ENCODE data around the gene TP53INP2.
A peak's percentile ranks its signal among the peaks of the same experiment; 100 is the strongest.

The TP53INP2 gene

GRCh38 chr20:34703424-34704176 is 544 bp upstream of the TP53INP2 start:
- peak overlapping the region; percentile 97 for H2AFZ ChIP-seq (ENCODE audit: low read length)
- TF ChIP-seq CTCF (IDR thresholded peaks at IDR 0.05; ENCODE audit: low read length), result no peak
- TF ChIP-seq EZH2phosphoT487 (IDR thresholded peaks at IDR 0.05; ENCODE audit: low read length), result no peak
- TF ChIP-seq EZH2 (optimal IDR thresholded peaks at IDR 0.05; ENCODE audit: low read depth, low read length), result no peak
- H3K36me3 ChIP-seq (replicated peaks; ENCODE audit: insufficient read depth, low read length), result no peaks in the 10 kb centered on the region
- H3K4me1 ChIP-seq (ENCODE audit: low read length), result peaks cover 7% of the 10 kb centered on the region; the same call in 1 of the 2 replicates
- peak overlapping the region; percentile 83 for H3K9ac ChIP-seq (ENCODE audit: low read length)
- H4K20me1 ChIP-seq (ENCODE audit: insufficient read depth, low read length), result no peaks in the 10 kb centered on the region
- H3K79me2 ChIP-seq (ENCODE audit: low read length), result no peaks in the 10 kb centered on the region
- peak overlapping the region; percentile 63; the same call in 1 of the 2 replicates for H3K27ac ChIP-seq (ENCODE audit: low read length)
- peak; percentile 30 for DNase-seq
- peak overlapping the region; percentile 89 for H3K4me3 ChIP-seq (ENCODE audit: low read length)
- H3F3A ChIP-seq (ENCODE audit: insufficient read depth, low read length), result peaks cover 13% of the 10 kb centered on the region; the same call in 1 of the 2 replicates
- no peaks in the 10 kb centered on the region for H3K27me3 ChIP-seq (replicated peaks; ENCODE audit: insufficient read depth, low read length)
- H3K4me2 ChIP-seq (ENCODE audit: low read depth, low read length), result peak overlapping the region; percentile 100
- no peaks in the 10 kb centered on the region for H3K9me3 ChIP-seq (replicated peaks; ENCODE audit: insufficient read depth, low read length)
- H3K9me2 ChIP-seq (replicated peaks; ENCODE audit: insufficient read depth, low read length), result no peaks in the 10 kb centered on the region

DNA sequence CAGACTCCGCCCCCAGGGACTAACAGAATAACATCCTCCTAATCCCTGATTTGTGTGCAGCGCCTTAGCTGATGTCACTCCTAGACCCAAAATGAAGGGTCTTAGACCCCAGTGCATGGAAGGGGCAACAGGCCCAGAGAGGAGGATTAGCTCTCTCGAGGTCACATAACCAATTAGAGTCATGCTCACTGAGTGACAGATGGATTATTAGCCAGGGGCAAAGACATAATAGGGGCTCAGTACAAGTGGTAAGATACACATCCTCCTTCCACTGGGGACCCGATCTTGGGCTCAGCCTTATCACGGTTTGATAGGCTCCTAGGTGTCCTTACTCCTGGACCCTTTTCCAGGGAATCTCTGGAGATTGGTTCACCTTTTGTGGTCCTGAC is 858 bp downstream of the TP53INP2 start:
- Histone ChIP-seq H3K9me2 (replicated peaks; ENCODE audit: insufficient read depth, low read length) (no peaks in the 10 kb centered on the region), H3K4me1 (ENCODE audit: low read length) (peaks cover 7% of the 10 kb centered on the region; the same call in 1 of the 2 replicates), H2AFZ (ENCODE audit: low read length) (peak overlapping the region; percentile 81), H3K79me2 (ENCODE audit: low read length) (no peaks in the 10 kb centered on the region), H4K20me1 (ENCODE audit: insufficient read depth, low read length) (no peaks in the 10 kb centered on the region), H3K4me3 (ENCODE audit: low read length) (peak overlapping the region; percentile 89), H3K9ac (ENCODE audit: low read length) (peak overlapping the region; percentile 83), H3K27me3 (replicated peaks; ENCODE audit: insufficient read depth, low read length) (no peaks in the 10 kb centered on the region), H3K27ac (ENCODE audit: low read length) (peak overlapping the region; percentile 63; the same call in 1 of the 2 replicates), H3K36me3 (replicated peaks; ENCODE audit: insufficient read depth, low read length) (no peaks in the 10 kb centered on the region), H3F3A (ENCODE audit: insufficient read depth, low read length) (peaks cover 16% of the 10 kb centered on the region; the same call in 1 of the 2 replicates), H3K4me2 (ENCODE audit: low read depth, low read length) (peak overlapping the region; percentile 100), H3K9me3 (replicated peaks; ENCODE audit: insufficient read depth, low read length) (no peaks in the 10 kb centered on the region)
- no peak for TF ChIP-seq EZH2phosphoT487 (IDR thresholded peaks at IDR 0.05; ENCODE audit: low read length)
- no peak for TF ChIP-seq EZH2 (optimal IDR thresholded peaks at IDR 0.05; ENCODE audit: low read depth, low read length)
- no peak for TF ChIP-seq CTCF (IDR thresholded peaks at IDR 0.05; ENCODE audit: low read length)
- DNase-seq, result no peak

DNA sequence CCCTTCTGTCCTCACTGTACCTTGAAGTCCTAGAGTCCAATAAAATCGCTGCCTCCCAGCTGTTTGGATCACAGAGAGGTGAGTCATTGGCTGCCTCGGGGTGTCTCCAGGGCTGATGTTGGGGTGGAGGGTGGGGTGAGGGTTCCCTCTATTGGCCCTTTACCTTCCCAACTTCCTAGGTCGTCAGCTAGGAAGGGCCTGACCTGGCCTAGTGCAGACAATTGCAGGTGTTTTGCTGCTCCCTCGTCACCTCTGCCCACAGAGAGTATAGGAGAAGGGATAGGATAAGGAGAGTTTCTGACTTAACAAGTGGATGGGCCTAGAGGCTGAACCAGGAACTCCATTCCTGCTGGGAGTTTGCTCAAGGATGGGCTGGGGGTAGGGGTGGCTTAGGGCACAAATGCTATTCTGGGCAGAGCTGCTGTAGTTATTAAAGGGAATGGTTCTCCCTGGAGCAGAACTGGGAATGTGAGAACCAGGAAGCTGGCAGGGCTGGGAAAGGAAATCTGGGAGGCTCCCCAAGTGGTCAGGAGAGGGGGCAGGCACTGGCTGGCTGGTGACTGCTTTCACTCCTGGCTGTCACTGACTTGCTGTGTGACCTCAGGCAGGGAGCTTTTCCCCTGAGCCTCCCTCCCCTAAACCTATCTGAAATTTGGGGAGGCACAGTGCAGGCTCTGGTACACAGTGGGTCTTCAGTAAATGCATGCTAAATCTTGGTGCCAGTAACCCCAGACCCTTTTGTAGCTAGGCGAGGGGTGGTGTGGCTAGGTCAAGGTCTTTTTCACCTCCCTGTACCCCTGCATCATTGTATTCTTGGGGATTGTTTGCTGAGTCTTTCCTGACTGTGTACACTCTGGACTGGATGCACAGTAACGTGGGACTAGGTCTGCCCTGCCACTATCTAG is 1.5 kb downstream of the TP53INP2 start:
- Histone ChIP-seq H3K27me3 (replicated peaks; ENCODE audit: insufficient read depth, low read length) (no peaks in the 10 kb centered on the region), H2AFZ (ENCODE audit: low read length) (no peak overlapping the region), H3K9me3 (replicated peaks; ENCODE audit: insufficient read depth, low read length) (no peaks in the 10 kb centered on the region), H3F3A (ENCODE audit: insufficient read depth, low read length) (peaks cover 16% of the 10 kb centered on the region; the same call in 1 of the 2 replicates), H3K4me3 (ENCODE audit: low read length) (peak overlapping the region; percentile 89; the same call in 1 of the 2 replicates), H3K4me2 (ENCODE audit: low read depth, low read length) (peak overlapping the region; percentile 100; the same call in 1 of the 2 replicates), H4K20me1 (ENCODE audit: insufficient read depth, low read length) (no peaks in the 10 kb centered on the region), H3K36me3 (replicated peaks; ENCODE audit: insufficient read depth, low read length) (no peaks in the 10 kb centered on the region), H3K79me2 (ENCODE audit: low read length) (no peaks in the 10 kb centered on the region; the same call in 1 of the 2 replicates), H3K9ac (ENCODE audit: low read length) (peak overlapping the region; percentile 83; the same call in 1 of the 2 replicates), H3K4me1 (ENCODE audit: low read length) (peaks cover 9% of the 10 kb centered on the region; the same call in 1 of the 2 replicates), H3K9me2 (replicated peaks; ENCODE audit: insufficient read depth, low read length) (no peaks in the 10 kb centered on the region), H3K27ac (ENCODE audit: low read length) (no peak overlapping the region)
- DNase-seq, result no peak
- TF ChIP-seq EZH2 (optimal IDR thresholded peaks at IDR 0.05; ENCODE audit: low read depth, low read length) (no peak), CTCF (IDR thresholded peaks at IDR 0.05; ENCODE audit: low read length) (peak; percentile 18; the same call in 1 of the 2 replicates)
